Iris pigment epithelial cell (primary cell): ENCODE data around the gene PLEKHB2.
"Not testable (repeated sequence)": the region's sequence is repeated elsewhere in the genome, so short reads cannot be mapped to it uniquely, and the experiment has no call there.

Source experiments
- DNase-seq: peaks from one replicate; pipeline ENCODE4 v3.0.0-alpha.2; 2011; ENCODE audit warnings: low read depth

PLEKHB2 gene, protein sequence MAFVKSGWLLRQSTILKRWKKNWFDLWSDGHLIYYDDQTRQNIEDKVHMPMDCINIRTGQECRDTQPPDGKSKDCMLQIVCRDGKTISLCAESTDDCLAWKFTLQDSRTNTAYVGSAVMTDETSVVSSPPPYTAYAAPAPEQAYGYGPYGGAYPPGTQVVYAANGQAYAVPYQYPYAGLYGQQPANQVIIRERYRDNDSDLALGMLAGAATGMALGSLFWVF

GRCh38 chr2:131105156-131105949 lies at the start of gene PLEKHB2:
TSS of gene PLEKHB2 (plus strand) at chr2:131105336. CDS start at chr2:131120942, 15,606 bp downstream.
- DNase-seq: peak; percentile 86

DNA sequence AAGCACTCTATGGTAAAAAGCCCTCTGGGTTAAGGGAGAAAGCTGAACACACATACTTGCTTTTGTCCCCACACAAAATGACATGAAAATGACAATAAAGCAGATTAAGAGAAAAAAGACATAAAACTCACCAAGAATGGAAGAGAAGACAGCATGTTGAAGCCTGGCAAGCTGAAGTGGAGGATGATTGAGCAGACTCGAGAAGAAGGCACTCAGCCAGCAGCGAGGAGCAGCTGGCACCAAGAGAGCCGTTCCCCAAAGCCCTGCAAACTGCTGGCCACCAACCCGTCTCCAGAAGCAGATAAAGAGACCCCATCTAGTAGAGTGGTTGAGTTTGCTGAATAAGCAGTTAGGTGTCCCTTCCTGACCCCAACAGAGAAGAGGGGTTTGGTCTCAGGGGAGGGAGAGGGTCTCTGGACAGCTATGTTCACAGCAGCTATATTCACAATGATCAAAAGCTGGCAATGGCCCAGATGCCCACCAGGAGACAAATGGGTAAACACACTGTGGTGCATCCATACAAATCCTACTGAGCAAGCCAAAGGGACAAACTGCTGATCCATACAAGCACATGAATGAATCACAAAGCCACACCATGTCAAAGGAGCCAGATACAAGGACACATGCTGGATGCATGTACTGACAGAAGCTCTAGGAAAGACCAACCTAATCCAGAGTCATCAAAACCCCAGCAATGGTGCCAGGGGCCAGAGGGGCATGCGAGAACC lies 48.8 kb upstream of the PLEKHB2 start:
- no peak for DNase-seq

- DNase-seq: no peak
Measured at GRCh38 chr2:131056932-131057287, 48.2 kb upstream of the PLEKHB2 start.

GRCh38 chr2:131058214-131058843 lies 46.8 kb upstream of the PLEKHB2 start:
- DNase-seq: no peak

DNA sequence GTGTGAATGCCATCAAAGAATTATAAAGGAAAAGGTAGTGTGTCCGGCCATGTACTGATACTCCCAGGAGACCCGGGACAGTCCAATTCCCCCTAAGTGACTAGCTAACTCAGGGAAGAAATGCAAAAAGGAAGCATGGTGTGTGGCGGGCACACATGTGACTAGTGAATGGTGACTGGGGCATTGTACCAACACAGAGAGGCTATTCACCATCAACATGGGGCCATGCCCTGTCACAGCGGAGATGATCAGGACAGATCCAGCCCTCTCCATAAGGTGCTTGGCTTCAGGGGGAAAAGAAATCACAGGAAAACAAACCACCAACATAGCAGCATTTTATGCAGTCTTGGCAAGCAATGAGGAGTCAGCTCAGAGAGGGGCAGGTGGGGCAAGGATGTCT lies 46.2 kb upstream of the PLEKHB2 start:
- DNase-seq: no peak

- DNase-seq: no peak
Measured at GRCh38 chr2:131063501-131064283, 41.4 kb upstream of the PLEKHB2 start.

GRCh38 chr2:131064589-131065512 lies 40.3 kb upstream of the PLEKHB2 start:
- DNase-seq: no peak

DNA sequence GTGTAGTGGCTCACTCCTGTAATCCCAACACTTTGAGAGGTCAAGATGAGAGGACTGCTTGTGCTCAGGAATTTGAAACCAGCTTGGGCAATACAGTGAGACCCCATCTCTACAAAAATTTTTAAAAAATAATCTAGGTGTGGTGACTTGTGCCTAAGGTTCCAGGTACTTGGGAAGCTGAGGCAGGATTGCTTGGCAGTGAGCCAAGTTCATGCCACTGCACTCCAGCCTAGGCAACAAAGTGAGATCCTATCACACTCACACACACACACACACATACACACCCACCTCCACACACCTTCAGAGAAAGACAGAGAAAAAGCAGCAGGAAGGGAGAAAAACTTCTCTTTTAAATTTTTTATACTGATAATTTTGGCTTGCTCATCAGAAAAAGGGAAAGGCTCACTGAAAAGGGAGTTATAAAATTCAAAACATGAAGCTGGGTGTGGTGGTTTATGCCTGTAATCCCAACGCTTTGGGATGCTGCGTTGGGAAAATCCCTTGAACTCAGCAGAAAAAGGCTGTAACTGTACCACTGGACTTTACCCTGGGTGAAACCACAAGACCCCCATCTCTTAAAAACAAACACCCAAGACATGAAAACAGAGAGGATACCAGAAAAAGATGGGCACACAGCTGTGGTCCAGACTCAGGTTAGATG lies 37.5 kb upstream of the PLEKHB2 start:
- no peak for DNase-seq

DNA sequence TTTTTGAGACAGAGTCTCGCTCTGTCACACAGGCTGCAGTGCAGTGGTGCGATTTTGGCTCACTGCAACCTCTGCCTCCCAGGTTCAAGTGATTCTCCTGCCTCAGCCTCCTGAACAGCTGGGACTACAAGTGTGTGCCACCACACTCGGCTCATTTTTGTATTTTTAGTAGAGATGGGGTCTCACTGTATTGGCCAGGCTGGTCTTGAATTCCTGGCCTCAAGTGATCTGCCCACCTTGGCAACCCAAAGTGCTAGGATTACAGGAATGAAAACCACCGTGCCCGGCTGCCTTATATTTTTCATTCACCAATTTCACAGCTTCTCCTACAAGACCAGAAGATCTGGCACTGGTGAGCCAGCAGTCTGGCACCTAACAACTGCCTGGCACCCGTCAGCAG lies 37.0 kb upstream of the PLEKHB2 start:
- DNase-seq: not testable (repeated sequence)

- DNase-seq: not testable (repeated sequence)
Measured at GRCh38 chr2:131075578-131075977, 29.6 kb upstream of the PLEKHB2 start.

GRCh38 chr2:131076707-131077106 lies 28.4 kb upstream of the PLEKHB2 start:
- DNase-seq: peak; percentile 89

GRCh38 chr2:131077182-131077846 lies 27.8 kb upstream of the PLEKHB2 start:
- DNase-seq: no peak

DNA sequence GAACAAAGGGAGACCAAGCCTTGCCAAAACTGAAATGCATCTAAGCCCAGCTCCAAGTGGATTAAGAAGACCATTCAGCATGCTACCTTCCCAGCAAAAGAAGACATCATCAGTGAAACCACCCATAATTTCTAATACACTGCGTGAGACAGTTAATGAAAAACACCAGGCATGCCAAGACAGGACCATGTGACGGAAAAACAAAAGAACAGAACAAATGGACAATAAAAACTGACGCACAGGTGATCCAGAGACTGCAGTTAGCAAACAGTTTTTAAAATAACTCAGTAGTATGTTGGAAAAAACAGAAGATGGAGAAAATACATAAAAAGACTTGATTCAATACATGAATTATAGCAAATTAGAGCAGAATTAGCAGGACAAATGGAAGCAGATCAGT lies 27.2 kb upstream of the PLEKHB2 start:
- no peak for DNase-seq

DNA sequence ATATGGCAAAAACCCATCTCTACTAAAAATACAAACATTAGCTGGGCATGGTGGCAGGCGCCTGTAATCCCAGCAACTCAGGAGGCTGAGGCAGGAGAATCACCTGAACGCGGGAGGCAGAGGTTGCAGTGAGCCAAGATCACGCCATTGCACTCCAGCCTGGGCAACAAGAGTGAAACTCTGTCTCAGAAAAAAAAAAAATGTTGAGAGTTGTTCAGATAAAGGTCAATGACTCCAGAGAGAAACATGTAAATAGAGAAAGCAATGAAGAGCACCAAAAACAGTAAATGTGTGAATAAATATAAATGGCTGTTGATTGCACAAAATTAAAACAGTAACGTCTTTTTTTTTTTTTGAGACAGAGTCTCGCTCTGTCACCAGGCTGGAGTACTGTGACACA lies 25.2 kb upstream of the PLEKHB2 start:
- DNase-seq: not testable (repeated sequence)

DNA sequence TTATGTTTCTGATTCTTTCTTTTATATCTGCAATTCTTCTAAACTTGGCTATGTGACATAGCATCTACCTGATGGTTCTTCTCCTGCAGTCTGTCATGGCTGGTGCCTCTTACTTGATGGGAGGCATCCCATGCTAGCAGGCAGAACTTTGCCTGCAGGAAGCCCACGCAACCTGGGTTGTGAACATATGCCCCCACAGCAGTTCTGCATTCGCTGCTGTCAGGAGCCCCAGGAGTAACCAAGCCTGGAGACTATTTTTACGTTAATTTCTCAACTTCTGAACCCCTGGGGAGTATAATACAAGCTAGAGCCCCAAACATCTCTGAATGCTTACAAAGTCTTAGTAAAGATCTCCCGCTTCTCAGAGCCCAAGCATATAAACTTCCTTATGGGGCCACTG lies 23.9 kb upstream of the PLEKHB2 start:
- no peak for DNase-seq

DNA sequence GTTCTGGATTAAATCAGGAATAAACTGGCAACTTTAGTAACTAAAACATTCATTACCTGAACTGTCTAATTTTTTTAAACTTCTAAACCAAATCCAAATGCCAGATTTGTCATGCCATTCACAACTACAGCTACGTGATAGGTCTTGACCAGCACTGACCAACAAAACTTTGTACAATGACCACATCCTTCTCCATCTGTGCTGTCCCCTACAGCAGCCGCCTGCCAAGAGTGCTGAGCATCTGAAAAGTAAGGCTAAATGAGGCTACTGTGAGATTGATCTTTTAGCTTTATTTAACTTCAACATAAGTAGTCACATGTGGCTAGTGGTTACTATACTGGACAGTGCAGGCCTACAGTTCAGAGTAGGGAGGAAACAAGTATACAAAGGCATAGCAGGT lies 19.5 kb upstream of the PLEKHB2 start:
- DNase-seq: peak; percentile 29

GRCh38 chr2:131092458-131093005 lies 12.6 kb upstream of the PLEKHB2 start:
- no peak for DNase-seq

DNA sequence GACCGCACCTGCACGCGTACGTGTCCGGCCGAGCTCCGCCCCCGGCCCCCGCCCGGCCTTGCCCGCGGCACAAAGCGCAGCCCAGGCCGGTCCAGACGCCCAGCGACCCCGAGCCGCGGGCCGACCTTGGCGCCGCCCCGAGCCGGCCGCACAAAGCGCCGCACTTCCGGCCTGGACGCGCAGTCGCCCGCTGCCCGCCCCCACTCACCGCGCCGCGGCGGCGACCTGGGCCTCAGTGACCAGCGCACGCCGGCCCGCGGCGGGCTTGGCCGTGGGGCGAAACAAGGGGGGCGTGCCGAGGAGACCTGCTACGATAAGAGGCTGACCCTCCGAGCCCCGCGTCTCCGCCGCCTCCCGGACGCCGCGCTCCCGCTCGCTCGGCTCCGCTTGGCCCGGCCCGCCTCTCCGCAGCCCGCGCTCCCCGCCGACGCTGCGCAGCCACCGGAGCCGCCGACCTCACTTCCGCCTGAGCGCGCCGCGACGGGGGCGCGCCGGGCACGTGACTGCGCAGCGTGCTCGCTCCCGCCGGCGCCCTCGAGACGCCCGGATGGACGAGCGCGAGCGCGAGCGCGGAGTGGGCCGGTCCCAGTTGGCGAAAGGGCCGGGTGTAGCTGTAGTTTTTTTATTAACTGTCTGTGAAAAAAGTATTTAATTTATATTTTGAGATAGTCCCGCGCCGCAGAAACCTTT lies 12.0 kb upstream of the PLEKHB2 start, which contains the start of gene FAM168B:
FAM168B (minus strand) TSS at position 455 of the 690 bp plus-strand sequence. CDS start 10,814 bp downstream, outside the sequence.
- peak; percentile 91 for DNase-seq
